Kidney glomerular epithelial cell (primary cell): ENCODE data around the gene FBXO41.
"Not testable (repeated sequence)": the region's sequence is repeated elsewhere in the genome, so short reads cannot be mapped to it uniquely, and the experiment has no call there.

ENCODE experiments used
- DNase-seq: peaks from one replicate; lab custom pipeline; 2025; lab: John Stamatoyannopoulos, UW

FBXO41 gene

GRCh38 chr2:73262691-73263429 lies 21.4 kb downstream of the FBXO41 start:
- not testable (repeated sequence) for DNase-seq

DNA sequence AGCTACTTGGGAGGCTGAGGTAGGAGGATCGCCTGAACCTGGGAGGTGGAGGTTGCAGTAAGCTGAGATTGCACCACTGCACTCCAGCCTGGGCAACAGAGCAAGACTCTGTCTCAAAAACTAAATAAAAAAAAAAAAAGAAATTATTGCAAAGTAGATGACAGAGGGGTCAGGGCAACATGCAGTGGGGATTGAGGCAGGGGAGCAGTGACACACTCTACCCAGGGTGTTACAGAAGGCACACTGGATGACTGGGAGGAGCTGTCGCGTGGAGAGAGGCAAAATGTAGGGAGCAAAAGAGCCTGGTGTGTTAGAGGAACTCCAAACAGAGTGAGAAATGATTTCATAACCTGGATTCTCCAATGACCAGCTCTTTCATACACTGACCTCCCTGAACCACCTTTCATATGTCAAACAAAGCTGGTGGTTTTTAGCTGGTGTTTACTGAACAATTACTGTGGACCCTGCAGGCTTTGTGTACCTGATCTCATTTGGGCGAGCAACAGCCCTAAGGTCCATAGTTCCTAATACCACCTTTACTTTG lies 22.1 kb downstream of the FBXO41 start:
- no peak for DNase-seq

DNA sequence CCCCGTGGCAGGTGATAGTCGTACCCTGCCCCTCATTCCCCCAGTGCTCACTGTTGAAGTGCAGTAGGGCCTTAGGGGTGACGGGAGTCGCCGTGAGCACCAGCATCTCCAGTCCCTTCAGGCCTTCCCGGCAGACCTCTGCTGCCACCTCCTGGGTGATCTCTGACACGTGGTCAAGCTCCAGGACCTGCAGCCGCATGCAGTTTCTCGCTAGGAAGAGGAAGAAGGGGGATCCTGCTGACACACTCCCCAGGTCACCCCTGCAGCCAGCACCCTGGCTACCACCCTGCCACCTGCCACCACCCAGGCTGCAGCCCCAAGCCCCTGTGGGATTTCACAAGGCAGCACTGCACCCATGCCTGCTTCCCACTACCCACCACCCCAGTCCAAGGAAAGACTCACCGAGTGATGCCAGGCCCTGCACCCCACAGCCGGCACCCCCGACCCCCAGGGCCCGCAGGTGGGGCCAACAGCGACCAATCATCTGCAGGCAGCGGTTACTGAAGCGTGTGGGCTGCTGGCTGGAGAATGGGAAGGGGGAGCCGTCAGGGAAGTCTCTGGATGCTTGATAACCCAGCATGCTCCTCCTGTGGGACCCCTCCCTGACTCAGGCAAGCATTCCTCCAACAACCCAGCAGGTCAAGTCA lies 23.8 kb downstream of the FBXO41 start:
- DNase-seq = peak; percentile 23

DNA sequence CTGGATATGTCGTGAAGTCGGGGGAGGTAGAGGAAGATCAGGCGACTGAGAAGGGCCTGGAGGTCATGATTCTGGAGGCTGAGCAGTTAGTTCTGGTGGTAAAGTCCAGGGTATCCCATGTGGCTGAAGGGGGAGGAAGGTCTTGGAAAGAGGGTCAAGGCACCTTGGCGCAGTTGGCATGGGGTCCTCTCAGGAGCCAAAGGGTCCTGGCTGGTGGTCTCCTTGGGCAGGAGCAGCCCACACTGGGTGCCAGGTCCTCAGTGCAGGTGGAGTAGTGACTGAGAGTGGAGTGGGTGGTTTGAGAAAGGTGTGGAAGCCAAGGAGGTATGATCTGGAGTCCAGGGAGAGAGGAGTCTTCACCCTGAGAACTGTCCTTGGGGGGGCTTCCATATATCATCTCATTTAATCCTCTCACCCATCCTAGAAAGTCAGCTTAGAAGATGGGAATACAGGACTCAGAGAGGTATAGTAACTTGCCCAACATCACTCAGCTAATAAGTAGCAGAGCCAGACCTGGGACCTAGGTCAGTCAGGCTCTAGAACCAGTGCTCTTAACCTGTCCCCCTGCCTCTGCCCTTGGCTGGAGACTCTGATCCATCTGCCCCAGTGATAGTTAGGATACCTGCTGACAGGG lies 24.5 kb downstream of the FBXO41 start:
- DNase-seq = no peak

GRCh38 chr2:73259276-73259675 lies 25.0 kb downstream of the FBXO41 start:
- no peak for DNase-seq

- DNase-seq = no peak
Observed at GRCh38 chr2:73258913-73259215, 25.4 kb downstream of the FBXO41 start.

GRCh38 chr2:73258186-73258912 lies 25.9 kb downstream of the FBXO41 start:
- no peak for DNase-seq

- no peak for DNase-seq
Observed at GRCh38 chr2:73257425-73258125, 26.7 kb downstream of the FBXO41 start.

GRCh38 chr2:73257021-73257420 lies 27.3 kb downstream of the FBXO41 start:
- DNase-seq = no peak

- no peak for DNase-seq
Observed at GRCh38 chr2:73256618-73256922, 27.7 kb downstream of the FBXO41 start.

DNA sequence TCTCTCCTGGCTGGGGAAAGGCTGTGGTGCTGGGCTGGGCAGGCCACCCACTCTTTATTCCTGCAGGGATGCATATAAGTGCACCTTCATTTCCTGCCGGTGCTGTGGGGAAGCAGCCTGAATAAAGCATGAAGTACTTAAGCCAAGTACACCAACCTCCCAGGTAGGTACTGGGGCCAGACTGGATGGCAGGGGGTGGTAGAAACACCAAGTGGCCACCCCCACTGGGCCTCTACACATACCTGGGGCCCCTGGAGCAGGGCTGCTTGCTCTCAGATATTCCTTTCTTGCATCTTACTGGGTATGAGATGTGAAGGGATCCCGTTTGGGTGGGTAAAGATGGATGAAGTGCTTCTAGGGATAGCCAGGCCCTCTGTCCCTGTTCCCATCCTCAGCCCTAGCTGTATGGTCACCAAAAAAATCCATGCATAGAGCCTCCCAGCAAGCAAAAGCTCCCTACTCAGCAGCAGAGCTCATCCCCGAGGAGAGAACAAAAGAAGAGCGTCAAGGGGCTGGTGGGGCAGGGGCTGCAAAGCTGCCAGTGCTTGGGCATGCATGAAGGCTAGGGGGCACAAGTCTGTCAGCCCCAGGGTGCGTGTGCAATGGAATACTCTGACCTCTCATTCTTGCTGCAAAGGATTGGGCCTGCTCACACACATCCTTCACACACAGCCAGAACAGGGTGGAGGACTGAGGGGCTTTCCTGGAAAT lies 28.2 kb downstream of the FBXO41 start:
- no peak for DNase-seq

DNA sequence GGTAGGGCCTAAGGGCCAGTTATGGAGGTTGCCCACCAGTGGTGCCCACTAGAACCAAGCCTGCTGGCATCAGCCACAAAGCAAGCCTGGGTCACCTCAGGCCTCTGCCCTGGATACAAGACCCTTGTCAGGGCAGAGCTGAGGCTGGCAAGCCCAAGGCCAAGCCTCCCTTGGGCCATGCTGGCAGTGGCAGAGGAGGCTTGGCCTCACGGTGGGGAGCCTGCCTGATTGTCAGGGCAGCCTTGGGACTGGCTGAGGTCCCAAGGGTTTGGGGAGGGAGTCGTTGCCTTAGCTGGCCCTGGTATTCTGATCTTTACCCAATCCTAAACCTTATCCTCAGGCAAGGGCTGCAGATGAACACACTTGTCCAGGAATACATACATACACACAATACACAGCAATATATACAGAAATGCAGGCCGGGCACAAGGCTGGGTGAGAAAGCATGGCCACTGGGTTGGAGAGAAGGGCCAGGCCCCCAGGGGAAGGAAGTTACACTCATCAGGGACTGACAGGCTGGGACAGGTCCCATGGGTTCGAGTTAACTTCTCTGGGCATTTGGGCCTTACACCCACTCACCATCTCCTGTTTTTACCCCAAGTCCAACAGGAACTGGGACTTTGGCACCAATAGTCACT lies 29.2 kb downstream of the FBXO41 start:
- no peak for DNase-seq

- DNase-seq = no peak
Observed at GRCh38 chr2:73254343-73255006, 29.8 kb downstream of the FBXO41 start.

GRCh38 chr2:73253901-73254300 lies 30.4 kb downstream of the FBXO41 start:
- DNase-seq = no peak

- DNase-seq = no peak
Observed at GRCh38 chr2:73253400-73253799, 30.9 kb downstream of the FBXO41 start.

DNA sequence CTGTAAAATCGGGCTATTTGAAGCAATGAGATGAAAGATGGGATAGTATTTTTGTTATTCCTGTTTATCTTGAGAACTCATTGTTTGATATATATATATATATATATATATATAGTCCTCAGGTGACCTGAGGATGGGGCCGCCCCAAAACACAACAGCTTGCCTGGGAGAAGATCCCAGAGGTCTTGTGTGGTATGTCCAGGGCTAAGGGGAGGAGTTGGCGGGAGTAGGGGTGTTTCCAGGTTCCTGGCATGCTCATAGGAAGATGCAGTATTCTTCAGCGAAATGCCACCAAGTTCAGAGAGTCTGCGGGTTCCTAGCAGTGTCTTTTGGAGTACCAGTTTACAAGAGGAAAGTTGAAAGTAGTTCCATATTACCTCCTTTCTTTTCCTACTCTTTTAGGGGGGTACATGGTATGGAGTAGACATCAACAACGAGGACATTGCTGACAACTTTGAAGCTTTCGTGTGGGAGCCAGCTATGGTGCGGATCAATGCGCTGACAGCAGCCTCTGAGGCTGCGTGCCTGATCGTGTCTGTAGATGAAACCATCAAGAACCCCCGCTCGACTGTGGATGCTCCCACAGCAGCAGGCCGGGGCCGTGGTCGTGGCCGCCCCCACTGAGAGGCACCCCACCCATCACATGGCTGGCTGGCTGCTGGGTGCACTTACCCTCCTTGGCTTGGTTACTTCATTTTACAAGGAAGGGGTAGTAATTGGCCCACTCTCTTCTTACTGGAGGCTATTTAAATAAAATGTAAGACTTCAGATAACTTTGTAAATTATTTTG lies 31.8 kb downstream of the FBXO41 start:
- no peak for DNase-seq

DNA sequence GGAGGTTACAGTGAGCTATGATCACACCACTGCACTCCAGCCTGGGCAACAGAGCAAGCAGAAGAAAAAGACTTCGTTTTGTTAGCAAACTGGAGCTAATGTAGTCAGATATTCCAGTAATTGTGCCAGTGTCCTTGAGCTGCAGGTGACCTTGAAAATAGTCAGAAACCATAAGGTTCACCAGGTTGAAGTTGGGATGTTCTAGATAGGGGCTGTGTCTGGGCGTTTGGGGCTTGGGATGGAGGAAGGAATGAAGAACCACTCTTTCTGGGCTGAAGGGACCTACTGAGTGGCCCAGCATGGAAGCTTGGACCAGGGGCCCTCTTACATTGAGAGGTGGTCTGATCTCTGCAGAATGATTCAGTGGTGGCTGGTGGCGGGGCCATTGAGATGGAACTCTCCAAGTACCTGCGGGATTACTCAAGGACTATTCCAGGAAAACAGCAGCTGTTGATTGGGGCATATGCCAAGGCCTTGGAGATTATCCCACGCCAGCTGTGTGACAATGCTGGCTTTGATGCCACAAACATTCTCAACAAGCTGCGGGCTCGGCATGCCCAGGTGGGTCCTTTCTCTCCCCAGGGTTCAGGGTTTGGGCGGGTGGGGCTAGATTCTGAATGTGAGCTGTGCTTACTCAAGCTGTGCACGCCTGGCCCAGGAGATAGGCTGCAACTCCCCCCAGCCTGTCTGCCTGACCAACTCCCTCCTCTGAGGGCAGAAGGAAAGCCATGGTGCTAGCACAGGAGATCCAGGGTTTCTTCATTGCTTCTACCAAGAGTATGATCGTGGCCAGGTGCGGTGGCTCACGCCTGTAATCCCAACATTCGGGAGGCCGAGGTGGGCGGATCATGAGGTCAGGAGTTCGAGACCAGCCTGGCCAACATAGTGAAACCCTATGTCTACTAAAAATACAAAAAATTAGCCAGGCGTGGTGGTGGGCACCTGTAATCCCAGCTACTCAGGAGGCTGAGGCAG lies 33.1 kb downstream of the FBXO41 start:
- no peak for DNase-seq

DNA sequence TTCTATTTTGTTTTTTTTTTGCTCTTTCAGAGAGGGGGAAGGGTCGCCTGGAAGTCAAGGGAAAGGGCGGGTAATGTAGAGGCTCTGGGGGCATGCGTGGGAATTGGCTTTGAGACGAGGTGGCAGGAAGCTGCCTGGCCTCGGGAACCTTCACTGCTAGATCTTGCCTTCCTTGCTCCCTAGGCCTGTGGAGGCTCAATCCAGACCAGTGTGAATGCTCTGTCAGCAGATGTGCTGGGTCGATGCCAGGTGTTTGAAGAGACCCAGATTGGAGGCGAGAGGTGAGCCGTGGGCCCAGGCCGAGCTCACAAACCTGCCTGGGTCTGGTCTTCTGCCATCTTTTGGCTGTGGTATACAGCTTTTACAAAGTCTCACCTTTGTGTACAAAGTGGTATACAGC lies 34.6 kb downstream of the FBXO41 start:
- DNase-seq = no peak
